Panc1 (cell line): ENCODE results near the gene ASTN2. TPM values are rescaled to one million over a fixed set of nuclear protein-coding genes. Genes with fewer than 3 reads are reported as not detected.

ENCODE experiments used
- ATAC-seq: fragments of 200-7000 bp; cut with Tn5 transposase; 2 replicates; pipeline ENCODE4 v1.9.1; 2020; ENCODE audit warnings: mild to moderate bottlenecking, moderate library complexity
- BruUV-seq: library from RNA; stranded (reverse); fragments of 400-500 nt; replicated peaks from 2 replicates; lab custom pipeline; 2021; lab: Mats Ljungman, UMichigan
- CTCF ChIA-PET: fragments of 300-600 bp; sonication (Branson Sonifier 250); formaldehyde crosslinking; loops from one replicate; lab custom pipeline; 2022; ENCODE audit warnings: antibody characterized with exemption; lab: Charles Lee
- POLR2A ChIA-PET: fragments of 300-600 bp; sonication (Branson Sonifier 250); formaldehyde crosslinking; loops from one replicate; lab custom pipeline; 2022; ENCODE audit warnings: antibody characterized with exemption; lab: Charles Lee
- DNase-seq: peaks from one replicate; pipeline ENCODE4 v3.0.0-alpha.2; 2010; ENCODE audit warnings: low read depth, low spot score
- H3K27ac ChIP-seq: 2 replicates; pipeline ENCODE4 v1.5.1; 2011; ENCODE audit warnings: mild to moderate bottlenecking, low read length, inconsistent platforms
- H3K27me3 ChIP-seq: fragments of 200-500 bp; sonication (Bioruptor generic); 2 replicates; pipeline ENCODE4 v1.6.0; 2014; ENCODE audit warnings: low read length, inconsistent platforms; ENCODE audit not compliant: control insufficient read depth, insufficient read depth
- H3K36me3 ChIP-seq: fragments of 200-500 bp; sonication (Bioruptor generic); 2 replicates; pipeline ENCODE4 v1.5.1; 2014; ENCODE audit warnings: inconsistent platforms, mild to moderate bottlenecking, low read length, moderate library complexity; ENCODE audit not compliant: control insufficient read depth, insufficient read depth
- H3K4me1 ChIP-seq: 2 replicates; pipeline ENCODE4 v1.5.1; 2011; ENCODE audit warnings: inconsistent platforms, mild to moderate bottlenecking, low read length, moderate library complexity; ENCODE audit not compliant: control insufficient read depth, insufficient read depth
- H3K4me3 ChIP-seq, 2 experiments: 2 replicates each; pipeline ENCODE4 v1.5.1; 2011 to 2012; ENCODE audit warnings: low read depth in 2 of 2, low read length in 2 of 2, mild to moderate bottlenecking in 2 of 2, inconsistent platforms in 1 of 2, moderate library complexity in 1 of 2
- H3K9me3 ChIP-seq: fragments of 200-500 bp; sonication (Bioruptor generic); 2 replicates; pipeline ENCODE4 v1.5.1; 2014; ENCODE audit warnings: low read depth, mild to moderate bottlenecking, inconsistent platforms, low read length, moderate library complexity; ENCODE audit not compliant: control insufficient read depth, insufficient read depth
- POLR2AphosphoS5 ChIP-seq: IDR thresholded peaks from 2 replicates; pipeline ENCODE4 v1.6.1; 2012; ENCODE audit warnings: mild to moderate bottlenecking, low read depth, low read length, moderate library complexity
- SIN3A ChIP-seq: IDR thresholded peaks from 2 replicates; pipeline ENCODE4 v1.6.1; 2012; ENCODE audit warnings: low read depth, mild to moderate bottlenecking, low read length, moderate library complexity, borderline replicate concordance; ENCODE audit not compliant: insufficient read depth
- TCF7L2 ChIP-seq: IDR thresholded peaks from 2 replicates; pipeline ENCODE4 v1.6.1; 2011; ENCODE audit warnings: mild to moderate bottlenecking, low read depth, low read length, inconsistent platforms
- in situ Hi-C: cut with HindIII; loops from 2 replicates; pipeline ENCODE4 v1.10.0; 2016; ENCODE audit warnings: low sequenced_read_pairs, low pct_unique_long_range_greater_than_20kb
- intact Hi-C: fragments of 100-400 bp; cut with micrococcal nuclease; formaldehyde crosslinking; loops from one replicate; pipeline ENCODE4 v1.10.0; 2022; ENCODE audit not compliant: unreplicated experiment
- total RNA-seq: library from RNA; stranded (reverse); gene quantifications from one replicate; pipeline ENCODE4 v1.2.1, GENCODE V29; 2021; ENCODE audit not compliant: unreplicated experiment
- TF ChIP-seq, protein P1 (sequence below): fragments of 450-650 bp; IDR thresholded peaks from 2 replicates; pipeline ENCODE4 v1.5.1; 2017; ENCODE audit warnings: mild to moderate bottlenecking
- TF ChIP-seq, protein P2 (sequence below), 2 experiments: IDR thresholded peaks; 2 replicates each; pipeline ENCODE4 v1.6.1; 2011 to 2012; ENCODE audit warnings: low read depth in 2 of 2, control low read depth in 1 of 2, low read length in 1 of 2, mild to moderate bottlenecking in 1 of 2, moderate library complexity in 1 of 2; ENCODE audit not compliant: insufficient read depth in 1 of 2

The ASTN2 gene
- total RNA-seq, 1 experiment from 2014 or later, result 3.9 TPM

DNA sequence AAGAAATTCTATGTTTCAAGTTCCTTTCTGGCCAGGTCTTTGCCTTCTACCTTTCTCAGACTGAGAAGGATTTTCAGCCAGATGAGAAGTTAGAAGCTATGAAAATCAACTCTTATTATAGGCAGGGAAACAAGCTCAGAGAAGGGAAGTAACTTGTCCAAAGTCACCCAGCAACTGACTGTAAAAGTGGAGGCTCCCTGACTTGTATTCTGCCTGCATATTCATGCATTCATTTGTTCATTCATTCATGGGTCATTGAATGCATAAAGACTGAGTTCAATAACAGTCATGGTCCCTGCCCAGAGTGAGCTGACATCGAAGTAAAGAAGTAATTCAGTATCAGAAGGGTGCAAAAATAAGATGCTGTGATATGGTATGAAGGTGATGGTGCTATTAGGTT is 1021.7 kb downstream of the ASTN2 start:
- no TSS peak for BruUV-seq
- intact Hi-C loops, result no loop called here
- Histone ChIP-seq H3K4me3 (no peak overlapping the region), H3K4me1 (no peaks in the 10 kb centered on the region), H3K9me3 (no peaks in the 10 kb centered on the region), H3K27ac (no peak overlapping the region), H3K27me3 (no peaks in the 10 kb centered on the region), H3K36me3 (no peaks in the 10 kb centered on the region)
- POLR2A ChIA-PET, result no interaction called here
- CTCF ChIA-PET, result no interaction called here
- in situ Hi-C loops, result no loop called here
- ATAC-seq (no peak), DNase-seq (no peak)
- TF ChIP-seq, protein P1, sequence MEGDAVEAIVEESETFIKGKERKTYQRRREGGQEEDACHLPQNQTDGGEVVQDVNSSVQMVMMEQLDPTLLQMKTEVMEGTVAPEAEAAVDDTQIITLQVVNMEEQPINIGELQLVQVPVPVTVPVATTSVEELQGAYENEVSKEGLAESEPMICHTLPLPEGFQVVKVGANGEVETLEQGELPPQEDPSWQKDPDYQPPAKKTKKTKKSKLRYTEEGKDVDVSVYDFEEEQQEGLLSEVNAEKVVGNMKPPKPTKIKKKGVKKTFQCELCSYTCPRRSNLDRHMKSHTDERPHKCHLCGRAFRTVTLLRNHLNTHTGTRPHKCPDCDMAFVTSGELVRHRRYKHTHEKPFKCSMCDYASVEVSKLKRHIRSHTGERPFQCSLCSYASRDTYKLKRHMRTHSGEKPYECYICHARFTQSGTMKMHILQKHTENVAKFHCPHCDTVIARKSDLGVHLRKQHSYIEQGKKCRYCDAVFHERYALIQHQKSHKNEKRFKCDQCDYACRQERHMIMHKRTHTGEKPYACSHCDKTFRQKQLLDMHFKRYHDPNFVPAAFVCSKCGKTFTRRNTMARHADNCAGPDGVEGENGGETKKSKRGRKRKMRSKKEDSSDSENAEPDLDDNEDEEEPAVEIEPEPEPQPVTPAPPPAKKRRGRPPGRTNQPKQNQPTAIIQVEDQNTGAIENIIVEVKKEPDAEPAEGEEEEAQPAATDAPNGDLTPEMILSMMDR, result no peak

DNA sequence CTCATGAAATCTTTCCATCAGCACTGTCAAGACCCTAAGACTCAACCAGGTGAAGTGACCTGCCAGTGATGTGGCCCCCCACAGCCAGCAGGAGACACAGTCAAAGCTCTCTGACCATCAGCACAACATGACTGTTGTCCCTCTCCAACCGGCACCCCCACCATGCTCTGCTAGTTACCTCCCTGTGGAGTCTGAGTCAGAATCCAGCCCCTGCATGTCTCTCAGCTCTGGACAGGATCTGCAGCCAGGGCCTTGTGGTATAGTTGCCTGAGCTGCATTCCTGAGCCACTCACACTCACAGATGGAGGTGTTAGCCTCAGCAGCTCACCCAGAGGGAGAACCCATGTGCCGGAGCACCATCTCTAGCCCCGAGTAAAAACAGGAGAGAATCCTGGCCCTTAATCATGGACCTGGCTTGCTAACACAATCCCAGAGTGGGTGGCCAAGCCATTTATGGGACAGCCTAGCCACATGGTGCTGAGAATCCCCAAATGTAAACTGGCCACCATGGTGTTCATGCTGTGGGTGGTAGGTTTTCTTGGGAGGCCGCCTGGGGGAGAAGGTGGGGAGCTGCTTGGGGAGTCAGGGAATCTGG is 1023.5 kb downstream of the ASTN2 start:
- Histone ChIP-seq H3K27me3 (no peaks in the 10 kb centered on the region), H3K4me3 (no peak overlapping the region), H3K9me3 (no peaks in the 10 kb centered on the region), H3K36me3 (no peaks in the 10 kb centered on the region), H3K4me1 (no peaks in the 10 kb centered on the region), H3K27ac (no peak overlapping the region)
- DNase-seq (no peak), ATAC-seq (no peak)
- ChIA-PET POLR2A (no interaction called here), CTCF (no interaction called here)
- in situ Hi-C loops (no loop called here), intact Hi-C loops (no loop called here)
- TF ChIP-seq SIN3A, result no peak
- no peak for TF ChIP-seq TCF7L2
- TF ChIP-seq, protein P2, sequence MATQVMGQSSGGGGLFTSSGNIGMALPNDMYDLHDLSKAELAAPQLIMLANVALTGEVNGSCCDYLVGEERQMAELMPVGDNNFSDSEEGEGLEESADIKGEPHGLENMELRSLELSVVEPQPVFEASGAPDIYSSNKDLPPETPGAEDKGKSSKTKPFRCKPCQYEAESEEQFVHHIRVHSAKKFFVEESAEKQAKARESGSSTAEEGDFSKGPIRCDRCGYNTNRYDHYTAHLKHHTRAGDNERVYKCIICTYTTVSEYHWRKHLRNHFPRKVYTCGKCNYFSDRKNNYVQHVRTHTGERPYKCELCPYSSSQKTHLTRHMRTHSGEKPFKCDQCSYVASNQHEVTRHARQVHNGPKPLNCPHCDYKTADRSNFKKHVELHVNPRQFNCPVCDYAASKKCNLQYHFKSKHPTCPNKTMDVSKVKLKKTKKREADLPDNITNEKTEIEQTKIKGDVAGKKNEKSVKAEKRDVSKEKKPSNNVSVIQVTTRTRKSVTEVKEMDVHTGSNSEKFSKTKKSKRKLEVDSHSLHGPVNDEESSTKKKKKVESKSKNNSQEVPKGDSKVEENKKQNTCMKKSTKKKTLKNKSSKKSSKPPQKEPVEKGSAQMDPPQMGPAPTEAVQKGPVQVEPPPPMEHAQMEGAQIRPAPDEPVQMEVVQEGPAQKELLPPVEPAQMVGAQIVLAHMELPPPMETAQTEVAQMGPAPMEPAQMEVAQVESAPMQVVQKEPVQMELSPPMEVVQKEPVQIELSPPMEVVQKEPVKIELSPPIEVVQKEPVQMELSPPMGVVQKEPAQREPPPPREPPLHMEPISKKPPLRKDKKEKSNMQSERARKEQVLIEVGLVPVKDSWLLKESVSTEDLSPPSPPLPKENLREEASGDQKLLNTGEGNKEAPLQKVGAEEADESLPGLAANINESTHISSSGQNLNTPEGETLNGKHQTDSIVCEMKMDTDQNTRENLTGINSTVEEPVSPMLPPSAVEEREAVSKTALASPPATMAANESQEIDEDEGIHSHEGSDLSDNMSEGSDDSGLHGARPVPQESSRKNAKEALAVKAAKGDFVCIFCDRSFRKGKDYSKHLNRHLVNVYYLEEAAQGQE (IDR thresholded peaks at IDR 0.05; ENCODE audit: insufficient read depth in 1 of 2, low read depth in 2 of 2, low read length in 1 of 2), result no peak
- no peak for TF ChIP-seq POLR2AphosphoS5
- TF ChIP-seq, protein P1, result no peak
- BruUV-seq, result no TSS peak
